GM19324 (cell line): Measurements from ENCODE around the gene UGT1A1.

Experiments
- ATAC-seq: cut with Tn5 transposase; IDR thresholded peaks from one replicate; pipeline ENCODE4 v1.9.1; 2021; ENCODE audit warnings: mild to moderate bottlenecking, moderate library complexity; ENCODE audit not compliant: unreplicated experiment, low FRiP score

Gene UGT1A1

DNA sequence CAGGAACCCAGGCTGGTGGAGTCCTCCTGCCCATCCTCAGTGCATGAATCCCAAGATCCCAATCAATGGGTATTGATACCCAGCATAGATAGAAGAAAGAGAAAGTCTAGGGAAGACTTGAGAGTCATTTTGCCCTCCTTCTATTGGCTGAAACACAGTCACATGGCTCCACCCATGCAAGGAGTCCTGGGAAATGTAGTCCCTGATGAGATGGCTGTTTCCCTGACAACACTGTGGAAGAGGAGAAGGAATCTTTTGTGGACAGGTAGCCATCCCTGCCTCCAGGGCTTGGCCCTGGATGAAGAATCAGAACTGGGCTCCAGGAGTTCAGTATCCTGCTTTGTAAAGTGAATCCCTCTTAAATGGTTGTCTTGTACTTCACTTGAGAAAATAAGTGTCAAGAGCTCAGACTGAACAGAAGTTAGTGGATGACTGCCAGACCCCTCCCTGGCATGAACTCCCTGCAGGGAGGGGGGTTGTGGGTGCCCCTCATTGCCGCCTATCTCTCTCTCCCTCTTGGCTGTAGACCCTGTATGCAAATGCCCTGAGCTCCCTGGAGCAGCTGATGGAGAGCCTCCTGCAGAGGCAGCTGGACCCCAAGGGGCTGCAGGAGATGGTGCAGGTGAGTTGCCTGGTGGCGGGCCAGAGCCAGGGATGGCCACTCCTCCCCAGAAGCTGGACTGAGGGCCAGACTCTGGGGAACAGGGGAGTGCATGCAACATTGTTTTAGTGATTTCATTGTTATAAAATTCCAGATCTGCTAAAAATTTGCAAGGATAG is 54.2 kb downstream of the UGT1A1 start:
- no peak for ATAC-seq

DNA sequence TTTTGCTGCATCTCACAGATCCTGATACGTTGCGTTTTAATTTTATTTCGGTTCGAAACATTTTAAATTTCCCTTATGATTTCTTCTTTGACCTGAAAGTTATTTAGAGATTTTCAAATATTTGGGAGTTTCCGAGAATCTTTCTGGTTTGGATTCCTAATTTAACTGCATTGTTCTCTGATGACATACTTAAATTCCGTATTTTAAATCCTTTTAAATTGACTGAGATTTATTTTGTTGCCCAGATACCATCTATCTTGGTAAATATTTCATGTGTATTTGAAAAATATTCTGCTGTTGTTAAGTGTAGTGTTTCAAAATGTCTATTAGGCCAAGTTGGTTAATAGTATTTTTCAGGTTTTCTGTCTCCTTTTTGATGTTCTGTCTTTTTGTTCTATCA is 55.8 kb downstream of the UGT1A1 start:
- no peak for ATAC-seq

DNA sequence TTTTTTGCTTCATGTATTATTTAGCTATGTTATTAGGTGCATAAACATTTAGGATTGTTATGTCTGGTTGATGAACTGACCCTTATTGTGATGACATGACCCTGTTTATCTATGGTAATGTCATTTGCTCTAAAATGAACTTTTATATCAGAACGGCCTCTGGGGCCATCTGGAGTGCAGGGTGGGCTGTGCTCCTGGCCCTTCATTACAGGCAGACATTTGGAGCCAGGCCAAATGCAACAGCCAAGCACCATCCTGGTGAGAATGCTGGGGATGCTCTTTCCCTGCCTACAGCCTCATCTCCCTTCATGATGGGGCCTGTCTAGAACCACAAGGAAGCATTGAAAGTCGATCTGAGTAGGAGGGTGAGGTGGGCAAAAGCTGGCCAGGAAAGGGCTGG is 56.3 kb downstream of the UGT1A1 start:
- no peak for ATAC-seq

DNA sequence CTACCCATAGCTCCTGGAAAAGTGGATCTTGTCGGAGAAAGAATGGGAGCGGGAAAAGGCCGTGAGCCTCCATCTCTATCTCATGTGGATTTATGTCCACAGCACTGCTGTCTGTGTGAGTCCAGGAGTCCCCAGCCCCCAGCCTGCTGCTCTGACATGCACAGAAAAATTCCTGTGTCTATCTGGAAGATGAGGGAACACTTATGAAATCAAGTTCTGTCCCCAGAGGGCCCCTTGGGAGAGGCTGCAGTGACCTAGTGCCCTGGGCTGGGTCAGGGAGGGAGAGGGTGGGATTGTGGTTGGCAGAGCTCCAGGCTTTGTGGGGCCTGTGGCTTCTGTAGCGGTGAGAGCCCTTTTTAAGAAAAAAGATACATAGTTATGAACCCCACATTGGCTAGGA is 56.7 kb downstream of the UGT1A1 start:
- ATAC-seq, result no peak

DNA sequence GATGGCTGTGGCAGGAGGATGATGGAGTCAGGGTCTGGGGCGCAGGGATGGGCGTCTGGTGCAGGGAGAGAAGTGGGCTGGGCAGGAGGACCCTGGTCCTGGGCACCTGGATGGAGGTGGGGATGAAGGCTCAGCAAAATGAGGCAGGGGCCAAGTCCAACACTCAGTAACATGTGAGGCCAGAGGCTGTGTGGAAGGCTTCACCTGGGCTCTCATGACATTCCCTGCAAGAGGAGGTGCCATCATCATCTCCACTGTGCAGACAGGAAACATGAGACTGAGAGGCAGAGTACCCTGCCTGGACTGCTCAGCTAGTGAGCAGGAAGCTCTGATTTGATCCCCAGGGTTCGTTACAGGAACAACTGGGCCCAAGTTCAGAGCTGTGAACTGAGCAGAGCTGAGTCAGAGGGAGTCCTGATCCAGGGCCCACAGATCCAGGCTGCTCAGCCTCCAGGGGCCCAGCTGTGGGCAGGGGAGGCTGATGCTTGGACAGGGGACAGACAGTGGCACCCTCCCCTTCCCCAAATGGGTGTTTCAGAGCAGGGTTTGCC is 57.4 kb downstream of the UGT1A1 start:
- ATAC-seq, result no peak

DNA sequence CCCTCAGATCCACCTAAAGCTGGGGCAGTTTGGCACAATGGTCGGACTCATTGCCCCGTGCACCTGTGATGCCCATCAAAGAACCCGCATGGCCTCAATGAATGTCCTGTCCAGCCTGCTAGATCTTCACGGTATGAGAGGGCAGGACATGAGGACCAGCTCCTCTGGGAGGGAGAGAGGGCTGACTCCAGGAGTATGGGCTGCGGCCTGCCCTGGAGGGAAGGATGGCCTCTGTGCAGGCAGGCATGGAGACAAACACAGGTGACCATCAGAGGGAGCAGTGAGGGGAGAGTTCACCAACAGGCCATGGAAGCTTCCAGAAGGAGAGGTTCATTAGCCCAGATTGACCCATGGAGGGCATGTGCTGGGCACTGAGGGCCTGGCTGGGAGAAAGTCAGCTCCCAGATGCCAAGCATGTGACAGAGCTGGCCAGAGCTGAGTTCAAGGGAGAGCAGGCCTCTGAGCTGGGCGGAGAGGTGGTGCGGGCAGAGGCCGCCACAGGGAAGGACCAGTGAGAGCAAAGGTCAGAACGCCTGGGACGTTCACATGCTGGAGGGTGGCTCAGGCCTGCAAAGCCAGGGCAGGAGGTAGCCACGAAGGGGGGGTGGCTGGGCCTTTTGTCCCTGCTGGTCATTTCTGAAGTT is 58.0 kb downstream of the UGT1A1 start:
- ATAC-seq, result no peak

DNA sequence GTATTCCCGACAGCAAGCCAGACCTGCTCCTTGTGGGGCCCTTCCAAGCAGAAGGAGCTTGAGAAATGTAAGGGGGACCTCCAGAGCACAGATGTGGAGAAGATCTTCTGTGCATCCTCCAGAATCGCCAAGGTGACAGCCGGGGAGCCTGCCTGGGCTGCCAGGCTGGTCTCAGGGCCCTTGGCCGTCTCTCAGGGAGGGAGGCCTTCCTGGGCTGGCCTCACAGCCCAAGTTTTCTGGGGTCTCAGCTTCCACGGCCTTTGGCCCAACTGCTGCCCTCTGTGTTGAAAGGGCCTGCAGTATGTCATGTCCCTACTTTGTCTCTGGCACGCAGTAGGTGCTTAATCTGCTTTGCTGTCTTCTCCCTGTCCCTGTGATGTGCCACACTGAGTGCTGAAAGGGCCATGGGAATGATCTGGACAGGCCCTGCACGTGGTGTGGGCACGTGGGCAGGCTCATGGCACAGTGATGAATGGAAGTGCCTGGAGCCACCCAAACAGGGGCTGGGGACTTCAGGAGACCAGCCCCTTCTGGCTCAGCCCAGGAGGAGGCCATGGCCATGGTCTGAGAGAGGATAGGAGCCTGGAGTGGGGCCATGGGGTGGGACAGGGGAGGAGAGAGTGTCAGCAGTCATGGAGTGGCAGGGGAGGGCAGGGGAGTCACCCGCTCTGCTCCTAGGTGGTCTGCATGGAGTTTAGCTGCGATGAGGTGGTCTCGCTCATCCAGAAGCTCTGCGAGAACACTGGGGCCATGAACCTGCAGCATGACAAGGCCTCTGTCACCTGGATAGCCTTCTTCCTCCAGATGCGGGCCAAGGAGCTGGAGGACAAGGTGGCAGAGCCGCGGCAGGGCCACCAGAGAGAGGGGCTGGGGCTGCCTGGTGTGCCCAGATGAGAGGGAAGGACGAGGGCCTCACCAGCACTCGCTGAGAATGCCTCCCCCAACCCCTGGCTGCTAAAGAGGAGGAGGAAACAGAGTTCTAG is 58.9 kb downstream of the UGT1A1 start:
- no peak for ATAC-seq

DNA sequence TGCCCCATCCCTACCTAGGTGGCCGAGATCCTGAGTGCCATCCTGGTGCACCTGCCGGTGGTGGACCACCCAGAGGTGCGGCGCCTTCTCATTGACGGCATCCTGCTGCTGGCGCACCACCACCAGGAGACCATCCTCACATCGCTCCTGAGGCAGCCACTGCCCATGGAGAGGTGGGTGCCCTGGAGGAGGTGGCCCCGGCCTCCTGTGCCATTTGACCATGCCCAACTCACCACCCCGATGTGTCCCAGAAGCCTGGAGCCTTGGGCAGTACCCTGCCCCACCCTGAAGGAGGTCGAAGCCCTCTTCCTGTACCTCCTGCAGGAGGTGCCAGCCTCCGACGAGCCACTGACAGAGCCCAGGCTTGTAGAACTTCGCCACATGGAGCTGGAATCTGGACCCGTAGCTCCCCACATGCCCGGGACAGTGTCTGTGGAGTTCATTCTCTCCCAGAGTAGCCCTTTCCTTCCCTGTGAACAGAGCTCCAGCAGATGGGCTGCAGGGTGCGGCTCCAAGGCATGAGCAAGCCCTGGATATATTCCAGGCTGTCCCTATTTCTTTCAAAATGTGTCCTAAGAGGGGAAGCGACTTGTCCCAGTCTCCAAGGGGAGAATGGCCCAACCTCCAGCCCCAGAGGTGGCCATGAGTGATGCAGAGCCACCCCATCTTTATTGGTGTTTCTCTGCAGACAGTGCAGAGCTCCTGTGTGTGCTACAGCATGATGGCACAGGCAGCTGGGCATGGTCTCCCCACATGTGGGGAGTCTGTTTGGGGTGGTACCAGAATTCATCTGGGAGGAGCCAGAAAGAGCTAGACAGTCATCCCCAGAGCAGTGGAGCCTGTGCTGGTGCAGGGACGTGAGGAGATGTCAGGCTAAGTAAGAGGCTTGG is 60.1 kb downstream of the UGT1A1 start:
- ATAC-seq, result no peak

DNA sequence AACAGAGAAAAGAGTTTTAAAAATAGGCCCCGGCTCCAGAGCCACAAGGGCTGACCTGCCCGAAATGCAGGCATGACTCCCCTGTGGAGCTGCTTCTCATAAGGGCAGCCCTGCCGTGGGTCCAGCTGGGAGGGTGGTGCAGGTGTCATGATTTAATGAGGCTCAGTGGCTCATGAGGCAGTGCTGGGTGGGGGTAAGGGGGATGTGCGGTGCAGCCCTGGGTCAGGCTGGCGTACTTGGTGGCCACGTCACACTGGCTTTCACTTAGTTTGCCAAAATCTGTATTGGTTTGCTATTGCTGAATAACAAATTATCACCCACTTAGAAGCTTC is 60.7 kb downstream of the UGT1A1 start:
- ATAC-seq, result no peak

DNA sequence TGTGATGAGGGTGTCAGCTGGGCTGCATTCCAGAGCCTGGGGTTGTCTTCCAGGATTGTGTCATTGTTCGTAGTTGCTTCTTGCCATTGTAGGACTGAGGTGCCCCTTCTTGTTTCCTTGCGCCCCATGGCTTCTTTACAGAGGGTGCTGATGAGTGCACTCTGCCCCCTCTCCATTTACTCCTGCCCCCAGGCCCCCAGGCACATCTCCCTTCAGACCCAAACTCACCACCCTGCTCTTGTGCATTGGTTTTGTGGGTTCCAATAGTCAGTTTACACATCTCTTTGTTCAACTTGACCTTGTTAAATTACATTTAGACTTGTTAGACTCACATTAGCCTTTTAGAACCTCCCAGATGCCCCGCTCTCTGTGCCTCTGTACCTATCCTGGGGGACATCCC is 61.1 kb downstream of the UGT1A1 start:
- no peak for ATAC-seq

DNA sequence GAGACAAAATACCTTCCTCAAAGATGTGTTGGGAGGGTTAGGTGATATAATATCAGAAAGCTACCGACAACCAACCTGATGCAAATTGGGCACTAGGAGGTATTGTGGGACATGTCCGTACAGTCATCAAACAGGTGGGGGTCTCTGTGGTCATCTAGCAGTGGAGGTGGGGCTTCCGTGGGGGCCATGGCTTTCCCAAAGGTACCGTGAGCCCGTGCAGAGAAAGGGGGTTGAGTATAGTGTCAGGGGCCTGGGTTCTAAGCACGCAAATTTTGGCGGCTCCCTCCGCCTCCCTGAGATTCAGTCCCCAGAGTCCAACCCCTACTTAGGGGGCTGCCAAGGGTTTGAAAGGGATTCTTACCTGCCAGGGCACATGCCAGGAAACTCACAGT is 61.6 kb downstream of the UGT1A1 start:
- no peak for ATAC-seq

DNA sequence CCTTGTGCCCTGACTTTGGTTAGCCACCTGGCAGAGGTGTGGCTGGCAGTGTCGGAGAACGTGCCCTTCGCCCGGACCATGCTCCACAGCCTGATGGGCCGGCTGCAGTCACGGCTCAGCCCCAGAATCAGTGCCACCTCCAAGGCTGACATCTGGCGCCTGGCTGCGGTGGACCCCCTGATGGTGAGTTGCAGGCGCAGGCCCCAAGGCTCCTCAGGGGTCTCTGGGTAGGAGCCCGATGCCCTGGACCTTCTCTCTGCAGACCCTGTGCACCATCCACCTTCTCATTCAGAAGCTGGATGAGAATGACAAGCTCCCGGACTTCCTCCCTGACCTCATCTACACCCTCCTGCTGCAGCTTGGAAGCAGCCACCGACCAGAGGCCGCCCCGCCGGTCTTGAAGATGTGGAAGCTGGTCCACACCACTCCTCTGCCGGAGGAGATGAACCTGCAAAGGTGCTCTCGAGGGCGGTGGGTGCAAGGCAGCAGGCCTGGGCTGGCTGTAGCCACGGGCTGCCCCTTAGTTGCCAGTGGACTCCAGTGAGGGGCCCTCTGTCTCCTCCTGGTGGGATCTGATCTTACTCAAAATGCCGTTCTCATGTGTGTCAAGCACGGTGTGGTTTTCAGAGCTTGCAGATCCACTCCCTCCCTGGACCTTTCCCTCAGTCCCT is 62.2 kb downstream of the UGT1A1 start:
- ATAC-seq, result no peak
